ENCODE data around the gene TMA7B.

TMA7B gene

DNA sequence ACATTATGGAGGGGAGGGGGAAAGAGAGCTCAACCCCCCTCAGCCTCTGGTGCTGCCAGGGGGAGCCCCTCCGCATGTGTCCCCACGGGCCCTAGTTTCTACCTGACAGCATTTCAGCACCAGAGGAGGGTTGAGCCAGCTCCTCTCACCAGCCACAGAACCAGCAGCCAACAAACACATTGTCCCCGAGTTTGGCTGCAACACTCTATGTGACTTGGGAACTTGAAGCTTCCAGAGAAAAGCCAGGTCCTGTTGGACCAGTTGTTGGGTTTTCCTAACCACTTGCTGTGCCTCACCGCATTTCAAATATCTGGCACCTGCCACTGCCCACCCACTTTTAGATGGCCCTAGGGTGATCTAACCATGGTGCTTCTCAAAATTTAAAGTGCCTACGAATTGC is 13.5 kb downstream of the TMA7B start:
- no peaks in the 10 kb centered on the region for H3K4me1 ChIP-seq (ENCODE audit: insufficient read depth, poor library complexity, severe bottlenecking)
- TF ChIP-seq, protein P1, sequence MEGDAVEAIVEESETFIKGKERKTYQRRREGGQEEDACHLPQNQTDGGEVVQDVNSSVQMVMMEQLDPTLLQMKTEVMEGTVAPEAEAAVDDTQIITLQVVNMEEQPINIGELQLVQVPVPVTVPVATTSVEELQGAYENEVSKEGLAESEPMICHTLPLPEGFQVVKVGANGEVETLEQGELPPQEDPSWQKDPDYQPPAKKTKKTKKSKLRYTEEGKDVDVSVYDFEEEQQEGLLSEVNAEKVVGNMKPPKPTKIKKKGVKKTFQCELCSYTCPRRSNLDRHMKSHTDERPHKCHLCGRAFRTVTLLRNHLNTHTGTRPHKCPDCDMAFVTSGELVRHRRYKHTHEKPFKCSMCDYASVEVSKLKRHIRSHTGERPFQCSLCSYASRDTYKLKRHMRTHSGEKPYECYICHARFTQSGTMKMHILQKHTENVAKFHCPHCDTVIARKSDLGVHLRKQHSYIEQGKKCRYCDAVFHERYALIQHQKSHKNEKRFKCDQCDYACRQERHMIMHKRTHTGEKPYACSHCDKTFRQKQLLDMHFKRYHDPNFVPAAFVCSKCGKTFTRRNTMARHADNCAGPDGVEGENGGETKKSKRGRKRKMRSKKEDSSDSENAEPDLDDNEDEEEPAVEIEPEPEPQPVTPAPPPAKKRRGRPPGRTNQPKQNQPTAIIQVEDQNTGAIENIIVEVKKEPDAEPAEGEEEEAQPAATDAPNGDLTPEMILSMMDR (IDR thresholded peaks at IDR 0.05; ENCODE audit: poor library complexity, severe bottlenecking) = no peak
- ATAC-seq (ENCODE audit: low read depth) = no peak
- H3K27me3 ChIP-seq (ENCODE audit: insufficient read depth, poor library complexity, severe bottlenecking) = no peaks in the 10 kb centered on the region
- H3K27ac ChIP-seq (ENCODE audit: poor library complexity, severe bottlenecking) = no peak overlapping the region
- no peaks in the 10 kb centered on the region for H3K36me3 ChIP-seq (ENCODE audit: low read depth)
- DNase-seq (ENCODE audit: low spot score) = no peak
- no peaks in the 10 kb centered on the region for H3K9me3 ChIP-seq (ENCODE audit: severe bottlenecking)
- no peak overlapping the region for H3K4me3 ChIP-seq (ENCODE audit: severe bottlenecking)

DNA sequence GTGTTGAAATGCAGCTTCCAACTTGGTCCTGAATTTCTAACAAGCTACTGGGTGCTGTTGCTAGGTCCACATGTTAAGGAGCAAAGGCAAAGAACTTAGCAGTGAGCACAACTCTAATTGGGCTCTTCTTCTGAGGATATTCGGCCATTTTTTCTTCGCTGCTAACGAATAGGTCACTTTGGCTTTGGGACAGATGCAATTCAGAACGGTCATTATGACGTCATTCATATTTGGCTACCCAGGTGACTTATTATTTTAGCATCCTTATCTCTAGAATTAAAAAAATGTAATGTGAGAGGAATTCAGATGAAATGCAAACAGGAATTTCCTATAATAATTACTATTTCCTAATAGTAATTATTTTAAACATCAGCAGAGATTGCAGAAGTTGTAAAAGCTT is 13.9 kb downstream of the TMA7B start:
- ATAC-seq (ENCODE audit: low read depth) (no peak), DNase-seq (ENCODE audit: low spot score) (no peak)
- H3K9me3 ChIP-seq (ENCODE audit: severe bottlenecking) = no peaks in the 10 kb centered on the region
- no peak overlapping the region for H3K27ac ChIP-seq (ENCODE audit: poor library complexity, severe bottlenecking)
- H3K27me3 ChIP-seq (ENCODE audit: insufficient read depth, poor library complexity, severe bottlenecking) = no peaks in the 10 kb centered on the region
- H3K4me3 ChIP-seq (ENCODE audit: severe bottlenecking) = no peak overlapping the region
- TF ChIP-seq, protein P1 (IDR thresholded peaks at IDR 0.05; ENCODE audit: poor library complexity, severe bottlenecking) = no peak
- no peaks in the 10 kb centered on the region for H3K36me3 ChIP-seq (ENCODE audit: low read depth)
- no peaks in the 10 kb centered on the region for H3K4me1 ChIP-seq (ENCODE audit: insufficient read depth, poor library complexity, severe bottlenecking)

DNA sequence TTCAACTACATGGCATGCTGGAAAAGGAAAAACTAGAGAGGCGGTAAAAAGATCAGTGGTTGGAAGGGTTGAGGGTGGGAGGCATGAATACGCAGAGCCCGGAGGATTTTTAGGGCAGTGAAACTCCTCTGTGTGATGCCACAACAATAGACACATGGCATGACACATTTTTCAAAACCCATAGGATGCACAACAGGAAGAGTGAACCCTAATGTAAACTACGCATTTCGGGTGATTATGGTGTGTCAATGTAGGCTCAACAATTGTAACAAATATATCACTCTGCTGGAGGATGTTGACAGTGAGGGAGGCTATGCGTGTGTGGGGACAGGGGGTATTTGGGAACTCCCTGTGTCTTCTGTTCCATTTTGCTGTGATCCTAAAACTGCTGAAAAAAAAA is 18.9 kb downstream of the TMA7B start:
- no peaks in the 10 kb centered on the region for H3K36me3 ChIP-seq (ENCODE audit: low read depth)
- ATAC-seq (ENCODE audit: low read depth) = no peak
- H3K4me3 ChIP-seq (ENCODE audit: severe bottlenecking) = no peak overlapping the region
- no peak for DNase-seq (ENCODE audit: low spot score)
- peaks cover 4% of the 10 kb centered on the region for H3K4me1 ChIP-seq (ENCODE audit: insufficient read depth, poor library complexity, severe bottlenecking)
- H3K27ac ChIP-seq (ENCODE audit: poor library complexity, severe bottlenecking) = no peak overlapping the region
- TF ChIP-seq, protein P1 (IDR thresholded peaks at IDR 0.05; ENCODE audit: poor library complexity, severe bottlenecking) = no peak
- H3K27me3 ChIP-seq (ENCODE audit: insufficient read depth, poor library complexity, severe bottlenecking) = no peaks in the 10 kb centered on the region
- H3K9me3 ChIP-seq (ENCODE audit: severe bottlenecking) = no peaks in the 10 kb centered on the region

DNA sequence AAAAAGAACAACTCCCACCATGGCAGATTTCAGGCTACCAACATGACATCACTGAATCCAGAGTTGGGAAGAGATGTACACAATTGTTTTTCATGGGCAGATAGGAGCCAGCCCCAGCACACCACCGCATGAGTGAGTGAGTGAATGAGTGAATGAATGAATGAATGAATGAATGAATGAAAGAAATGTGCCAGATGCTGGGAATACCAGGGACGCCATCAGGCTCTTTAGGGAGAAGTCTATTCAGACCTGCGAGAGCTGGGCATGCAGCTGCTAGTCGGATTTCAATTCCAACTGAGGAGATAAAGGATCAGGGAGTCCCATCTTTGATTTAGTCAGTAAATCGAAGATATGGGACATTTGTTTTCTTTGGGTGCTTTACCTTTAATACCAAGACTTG is 19.3 kb downstream of the TMA7B start:
- TF ChIP-seq, protein P1 (IDR thresholded peaks at IDR 0.05; ENCODE audit: poor library complexity, severe bottlenecking) = no peak
- Histone ChIP-seq H3K9me3 (ENCODE audit: severe bottlenecking) (no peaks in the 10 kb centered on the region), H3K4me1 (ENCODE audit: insufficient read depth, poor library complexity, severe bottlenecking) (peaks cover 7% of the 10 kb centered on the region), H3K27ac (ENCODE audit: poor library complexity, severe bottlenecking) (no peak overlapping the region), H3K4me3 (ENCODE audit: severe bottlenecking) (no peak overlapping the region), H3K36me3 (ENCODE audit: low read depth) (no peaks in the 10 kb centered on the region), H3K27me3 (ENCODE audit: insufficient read depth, poor library complexity, severe bottlenecking) (no peaks in the 10 kb centered on the region)
- DNase-seq (ENCODE audit: low spot score) (no peak), ATAC-seq (ENCODE audit: low read depth) (no peak)

DNA sequence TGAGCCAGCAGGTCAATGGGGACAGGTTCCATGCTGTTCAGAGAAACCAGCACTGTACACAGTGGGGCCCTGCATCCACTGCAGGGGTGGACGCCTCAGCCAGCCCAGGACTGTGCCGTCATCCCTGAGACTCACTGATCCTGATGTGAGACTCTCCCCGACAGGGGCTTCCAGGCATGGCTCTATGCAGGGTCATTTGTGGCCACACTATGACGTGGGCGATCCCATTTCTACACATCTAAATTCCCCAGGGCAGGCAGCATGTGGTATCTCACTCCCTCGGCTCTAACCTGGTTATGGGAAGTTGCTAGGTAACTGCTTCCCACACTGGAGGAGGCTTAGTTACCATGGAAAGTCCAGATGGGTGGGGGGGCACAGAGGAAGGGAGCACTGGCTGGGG is 20.4 kb downstream of the TMA7B start:
- H3K36me3 ChIP-seq (ENCODE audit: low read depth) = no peaks in the 10 kb centered on the region
- H3K27ac ChIP-seq (ENCODE audit: poor library complexity, severe bottlenecking) = no peak overlapping the region
- no peak overlapping the region for H3K4me3 ChIP-seq (ENCODE audit: severe bottlenecking)
- no peak for DNase-seq (ENCODE audit: low spot score)
- ATAC-seq (ENCODE audit: low read depth) = no peak
- TF ChIP-seq, protein P1 (IDR thresholded peaks at IDR 0.05; ENCODE audit: poor library complexity, severe bottlenecking) = no peak
- no peaks in the 10 kb centered on the region for H3K9me3 ChIP-seq (ENCODE audit: severe bottlenecking)
- H3K4me1 ChIP-seq (ENCODE audit: insufficient read depth, poor library complexity, severe bottlenecking) = peaks cover 7% of the 10 kb centered on the region
- no peaks in the 10 kb centered on the region for H3K27me3 ChIP-seq (ENCODE audit: insufficient read depth, poor library complexity, severe bottlenecking)
